BJ (cell line): ENCODE measurements around the gene RBMS3. TPM values are rescaled to one million over a fixed set of nuclear protein-coding genes. Genes with fewer than 3 reads are reported as not detected.

Source experiments
- CTCF ChIA-PET: fragments of 350-600 bp; formaldehyde crosslinking; extraction: SDS; loops from one replicate; lab custom pipeline; 2021; ENCODE audit warnings: antibody characterized with exemption, inconsistent platforms; lab: Yijun Ruan, JAX
- POLR2A ChIA-PET: fragments of 300-600 bp; sonication (Branson Sonifier 250); formaldehyde crosslinking; extraction: SDS; loops from one replicate; lab custom pipeline; 2021; ENCODE audit warnings: antibody characterized with exemption; lab: Charles Lee
- DNase-seq: peaks from one replicate; pipeline ENCODE4 v3.0.0-alpha.2; 2011; ENCODE audit warnings: low read depth
- H3K27me3 ChIP-seq: 2 replicates; pipeline ENCODE4 v1.6.0; 2011; ENCODE audit warnings: low read length; ENCODE audit not compliant: control insufficient read depth, insufficient read depth
- H3K36me3 ChIP-seq: 2 replicates; pipeline ENCODE4 v1.5.1; 2011; ENCODE audit warnings: low read length; ENCODE audit not compliant: control insufficient read depth, insufficient read depth
- H3K4me3 ChIP-seq: 2 replicates; pipeline ENCODE4 v1.5.1; 2011; ENCODE audit warnings: low read depth, mild to moderate bottlenecking, control low read depth, low read length
- CTCF ChIP-seq: IDR thresholded peaks from 2 replicates; pipeline ENCODE4 v1.5.1; 2011; ENCODE audit warnings: low read depth, mild to moderate bottlenecking, control low read depth, inconsistent platforms, low read length, moderate library complexity; ENCODE audit not compliant: insufficient read depth
- polyA plus RNA-seq: library from polyadenylated mRNA; depleted of rRNA; stranded (reverse); fragments of >200 nt; gene quantifications from 2 replicates; pipeline ENCODE4 v1.2.3, GENCODE V29; 2011

The RBMS3 gene
- polyA plus RNA-seq, 1 experiment = 14.5 TPM

- POLR2A ChIA-PET = no interaction called here
- CTCF ChIA-PET = interaction anchor here (0.6 kb wide), 1 partner anchor 692 kb away, joined by 3 read pairs; no protein-coding TSS in a partner anchor
- DNase-seq = no peak
- no peak for TF ChIP-seq CTCF
- Histone ChIP-seq H3K4me3 (no peak overlapping the region), H3K27me3 (no peaks in the 10 kb centered on the region), H3K36me3 (no peaks in the 10 kb centered on the region)
Observed at GRCh38 chr3:29720665-29721064, 439.8 kb downstream of the RBMS3 start.

GRCh38 chr3:29721789-29722188, 440.9 kb downstream of the RBMS3 start:
- ChIA-PET CTCF (no interaction called here), POLR2A (no interaction called here)
- H3K36me3 ChIP-seq = no peaks in the 10 kb centered on the region
- H3K27me3 ChIP-seq = no peaks in the 10 kb centered on the region
- H3K4me3 ChIP-seq = no peak overlapping the region
- TF ChIP-seq CTCF = no peak
- no peak for DNase-seq

- TF ChIP-seq CTCF = no peak
- H3K4me3 ChIP-seq = no peak overlapping the region
- DNase-seq = no peak
- ChIA-PET POLR2A (no interaction called here), CTCF (no interaction called here)
- H3K27me3 ChIP-seq = no peaks in the 10 kb centered on the region
- no peaks in the 10 kb centered on the region for H3K36me3 ChIP-seq
Observed at GRCh38 chr3:29731050-29731449, 450.2 kb downstream of the RBMS3 start.

- DNase-seq = no peak
- ChIA-PET CTCF (no interaction called here), POLR2A (no interaction called here)
- H3K36me3 ChIP-seq = peaks cover 2% of the 10 kb centered on the region; the same call in 1 of the 2 replicates
- no peaks in the 10 kb centered on the region for H3K27me3 ChIP-seq
- no peak overlapping the region for H3K4me3 ChIP-seq
- TF ChIP-seq CTCF = no peak
Observed at GRCh38 chr3:29741231-29741630, 460.4 kb downstream of the RBMS3 start.

GRCh38 chr3:29745232-29745870, 464.5 kb downstream of the RBMS3 start:
- Histone ChIP-seq H3K36me3 (peaks cover 2% of the 10 kb centered on the region; the same call in 1 of the 2 replicates), H3K27me3 (no peaks in the 10 kb centered on the region), H3K4me3 (no peak overlapping the region)
- ChIA-PET CTCF (no interaction called here), POLR2A (no interaction called here)
- no peak for TF ChIP-seq CTCF
- DNase-seq = no peak
